NCI-H82 (cell line): Measurements from ENCODE around the gene MAGI2.
A peak's percentile ranks its signal among the peaks of the same experiment; 100 is the strongest.

Experiments used
- DNase-seq: peaks from one replicate; lab custom pipeline; 2025; lab: John Stamatoyannopoulos, UW

The MAGI2 gene

GRCh38 chr7:78081344-78081743 is 1372.1 kb downstream of the MAGI2 start:
- no peak for DNase-seq

- no peak for DNase-seq
Observed at GRCh38 chr7:78080811-78081210, 1372.7 kb downstream of the MAGI2 start.

GRCh38 chr7:78080241-78080640 is 1373.2 kb downstream of the MAGI2 start:
- no peak for DNase-seq

- DNase-seq, result no peak
Observed at GRCh38 chr7:78074713-78075112, 1378.8 kb downstream of the MAGI2 start.

GRCh38 chr7:78073609-78074382 is 1379.7 kb downstream of the MAGI2 start:
- DNase-seq, result no peak

GRCh38 chr7:78072201-78072590 is 1381.3 kb downstream of the MAGI2 start:
- no peak for DNase-seq

GRCh38 chr7:78071491-78072200 is 1381.8 kb downstream of the MAGI2 start:
- no peak for DNase-seq

GRCh38 chr7:78066599-78066998 is 1386.9 kb downstream of the MAGI2 start:
- DNase-seq, result peak; percentile 83

- peak; percentile 79 for DNase-seq
Observed at GRCh38 chr7:78063758-78064157, 1389.7 kb downstream of the MAGI2 start.

GRCh38 chr7:78062214-78062613 is 1391.3 kb downstream of the MAGI2 start:
- no peak for DNase-seq

- no peak for DNase-seq
Observed at GRCh38 chr7:78057571-78057970, 1395.9 kb downstream of the MAGI2 start.

GRCh38 chr7:78055599-78055998 is 1397.9 kb downstream of the MAGI2 start:
- no peak for DNase-seq

- no peak for DNase-seq
Observed at GRCh38 chr7:78055001-78055573, 1398.4 kb downstream of the MAGI2 start.

- DNase-seq, result no peak
Observed at GRCh38 chr7:78052112-78052511, 1401.4 kb downstream of the MAGI2 start.

GRCh38 chr7:78047800-78048199 is 1405.7 kb downstream of the MAGI2 start:
- peak; percentile 41 for DNase-seq

GRCh38 chr7:78043159-78043558 is 1410.3 kb downstream of the MAGI2 start:
- no peak for DNase-seq

- DNase-seq, result no peak
Observed at GRCh38 chr7:78041423-78041822, 1412.0 kb downstream of the MAGI2 start.

GRCh38 chr7:78039790-78040776 is 1413.4 kb downstream of the MAGI2 start:
- DNase-seq, result peak; percentile 79

GRCh38 chr7:78038465-78039080 is 1414.9 kb downstream of the MAGI2 start:
- DNase-seq, result no peak

GRCh38 chr7:78037603-78038002 is 1415.9 kb downstream of the MAGI2 start:
- no peak for DNase-seq

- no peak for DNase-seq
Observed at GRCh38 chr7:78033410-78033809, 1420.1 kb downstream of the MAGI2 start.
